ENCODE results near the gene TMPRSS15.

DNA sequence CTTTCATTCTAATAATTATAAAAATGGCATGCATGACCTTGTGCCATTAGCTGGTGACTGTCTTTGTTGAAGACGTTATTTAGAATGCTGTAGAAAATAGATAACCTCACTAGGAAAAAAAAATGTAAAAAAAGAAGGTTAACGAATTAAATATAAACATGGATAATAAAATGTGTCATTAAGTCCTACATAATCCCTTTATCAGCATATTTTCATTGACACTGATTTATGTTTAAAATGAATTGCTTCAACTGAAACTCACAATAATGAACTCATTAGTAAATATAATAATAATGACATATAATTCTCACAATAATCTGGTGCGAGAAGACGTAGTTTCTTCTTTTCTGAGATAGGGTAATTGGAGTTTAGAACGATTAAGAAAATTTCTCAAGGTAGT, 4.7 kb downstream of the TMPRSS15 start:
- no peak for TF ChIP-seq CTCF (IDR thresholded peaks at IDR 0.05 in 2 of 3, conservative IDR thresholded peaks at IDR 0.05 in 1 of 3; ENCODE audit: borderline replicate concordance in 1 of 3, insufficient read depth in 1 of 3, low read depth in 2 of 3, low read length in 2 of 3)
- TF ChIP-seq, protein P1, sequence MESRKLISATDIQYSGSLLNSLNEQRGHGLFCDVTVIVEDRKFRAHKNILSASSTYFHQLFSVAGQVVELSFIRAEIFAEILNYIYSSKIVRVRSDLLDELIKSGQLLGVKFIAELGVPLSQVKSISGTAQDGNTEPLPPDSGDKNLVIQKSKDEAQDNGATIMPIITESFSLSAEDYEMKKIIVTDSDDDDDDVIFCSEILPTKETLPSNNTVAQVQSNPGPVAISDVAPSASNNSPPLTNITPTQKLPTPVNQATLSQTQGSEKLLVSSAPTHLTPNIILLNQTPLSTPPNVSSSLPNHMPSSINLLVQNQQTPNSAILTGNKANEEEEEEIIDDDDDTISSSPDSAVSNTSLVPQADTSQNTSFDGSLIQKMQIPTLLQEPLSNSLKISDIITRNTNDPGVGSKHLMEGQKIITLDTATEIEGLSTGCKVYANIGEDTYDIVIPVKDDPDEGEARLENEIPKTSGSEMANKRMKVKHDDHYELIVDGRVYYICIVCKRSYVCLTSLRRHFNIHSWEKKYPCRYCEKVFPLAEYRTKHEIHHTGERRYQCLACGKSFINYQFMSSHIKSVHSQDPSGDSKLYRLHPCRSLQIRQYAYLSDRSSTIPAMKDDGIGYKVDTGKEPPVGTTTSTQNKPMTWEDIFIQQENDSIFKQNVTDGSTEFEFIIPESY (IDR thresholded peaks at IDR 0.05; ENCODE audit: extremely low read depth, insufficient replicate concordance, low read length) = no peak
- TF ChIP-seq CEBPB (IDR thresholded peaks at IDR 0.05; ENCODE audit: low read depth) = no peak
- no peak for TF ChIP-seq POLR2A (IDR thresholded peaks at IDR 0.05; ENCODE audit: borderline replicate concordance, extremely low read depth, insufficient read depth, insufficient read length)
- TF ChIP-seq MAX (IDR thresholded peaks at IDR 0.05) = no peak
- TF ChIP-seq, protein P2, sequence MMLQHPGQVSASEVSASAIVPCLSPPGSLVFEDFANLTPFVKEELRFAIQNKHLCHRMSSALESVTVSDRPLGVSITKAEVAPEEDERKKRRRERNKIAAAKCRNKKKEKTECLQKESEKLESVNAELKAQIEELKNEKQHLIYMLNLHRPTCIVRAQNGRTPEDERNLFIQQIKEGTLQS (IDR thresholded peaks at IDR 0.05) = no peak
- no peak for TF ChIP-seq SIN3A (IDR thresholded peaks at IDR 0.05; ENCODE audit: low read depth)
- no peak for TF ChIP-seq YY1 (IDR thresholded peaks at IDR 0.05; ENCODE audit: extremely low read depth, insufficient replicate concordance, low read depth, low read length)
- TF ChIP-seq FOSL1 (IDR thresholded peaks at IDR 0.05; ENCODE audit: low read depth) = no peak
- no peak for TF ChIP-seq EZH2phosphoT487 (IDR thresholded peaks at IDR 0.05; ENCODE audit: borderline replicate concordance)
- TF ChIP-seq POLR2AphosphoS5 (IDR thresholded peaks at IDR 0.05; ENCODE audit: low read depth, low read length) = no peak
- TF ChIP-seq TCF7L2 (IDR thresholded peaks at IDR 0.05; ENCODE audit: borderline replicate concordance, extremely low read depth, insufficient read depth, insufficient read length) = no peak

All from HCT116 (cell line).